Right lobe of liver (tissue), 4 donors: Measurements from ENCODE around the gene KCND3.

Source experiments
- POLR2A ChIP-seq: fragments of 450-650 bp; IDR thresholded peaks from one replicate; pipeline ENCODE4 v1.6.1; 2017; ENCODE audit warnings: antibody characterized with exemption, mild to moderate bottlenecking
- TF ChIP-seq, protein P1 (sequence below), 4 donors: fragments of 200-600 bp in 3 of 4; fragments of 450-650 bp in 1 of 4; IDR thresholded peaks; one replicate each; pipeline versions ENCODE4 v1.5.1 to v1.8.0; 2016 to 2022; ENCODE audit warnings: antibody characterized with exemption in 4 of 4, mild to moderate bottlenecking in 2 of 4
- donor health status: DM: no; HTN: no; CAD: no.
- donor health status: DM: no; HTN: no; CAD: no.
- donor health status: DM: no; HTN: yes; CAD: no.

GRCh38 chr1:111862599-111862998, 126.9 kb downstream of the KCND3 start:
- TF ChIP-seq, protein P1, sequence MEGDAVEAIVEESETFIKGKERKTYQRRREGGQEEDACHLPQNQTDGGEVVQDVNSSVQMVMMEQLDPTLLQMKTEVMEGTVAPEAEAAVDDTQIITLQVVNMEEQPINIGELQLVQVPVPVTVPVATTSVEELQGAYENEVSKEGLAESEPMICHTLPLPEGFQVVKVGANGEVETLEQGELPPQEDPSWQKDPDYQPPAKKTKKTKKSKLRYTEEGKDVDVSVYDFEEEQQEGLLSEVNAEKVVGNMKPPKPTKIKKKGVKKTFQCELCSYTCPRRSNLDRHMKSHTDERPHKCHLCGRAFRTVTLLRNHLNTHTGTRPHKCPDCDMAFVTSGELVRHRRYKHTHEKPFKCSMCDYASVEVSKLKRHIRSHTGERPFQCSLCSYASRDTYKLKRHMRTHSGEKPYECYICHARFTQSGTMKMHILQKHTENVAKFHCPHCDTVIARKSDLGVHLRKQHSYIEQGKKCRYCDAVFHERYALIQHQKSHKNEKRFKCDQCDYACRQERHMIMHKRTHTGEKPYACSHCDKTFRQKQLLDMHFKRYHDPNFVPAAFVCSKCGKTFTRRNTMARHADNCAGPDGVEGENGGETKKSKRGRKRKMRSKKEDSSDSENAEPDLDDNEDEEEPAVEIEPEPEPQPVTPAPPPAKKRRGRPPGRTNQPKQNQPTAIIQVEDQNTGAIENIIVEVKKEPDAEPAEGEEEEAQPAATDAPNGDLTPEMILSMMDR (IDR thresholded peaks at IDR 0.05) = no peak
- no peak for TF ChIP-seq POLR2A
